ENCODE data around the gene COBL. TPM values are rescaled to one million over a fixed set of nuclear protein-coding genes. Genes with fewer than 3 reads are reported as not detected.

Gene COBL
- total RNA-seq, 1 experiment from 2014 or later: not detected

- no peak for DNase-seq (ENCODE audit: low spot score)
- in situ Hi-C loops (cut with HindIII; ENCODE audit: low sequenced_read_pairs): no loop called here
Observed at GRCh38 chr7:51121036-51121790, 195.4 kb downstream of the COBL start.

- DNase-seq (ENCODE audit: low spot score): no peak
Observed at GRCh38 chr7:51118628-51119027, 198.0 kb downstream of the COBL start.

GRCh38 chr7:51114501-51114900 lies 202.1 kb downstream of the COBL start:
- no peak for DNase-seq (ENCODE audit: low spot score)
- in situ Hi-C loops (cut with HindIII; ENCODE audit: low sequenced_read_pairs): no loop called here

More at GRCh38 chr7:51118628-51119027, 198.0 kb downstream of the COBL start:
- in situ Hi-C loops (cut with HindIII; ENCODE audit: low sequenced_read_pairs): no loop called here

DNA sequence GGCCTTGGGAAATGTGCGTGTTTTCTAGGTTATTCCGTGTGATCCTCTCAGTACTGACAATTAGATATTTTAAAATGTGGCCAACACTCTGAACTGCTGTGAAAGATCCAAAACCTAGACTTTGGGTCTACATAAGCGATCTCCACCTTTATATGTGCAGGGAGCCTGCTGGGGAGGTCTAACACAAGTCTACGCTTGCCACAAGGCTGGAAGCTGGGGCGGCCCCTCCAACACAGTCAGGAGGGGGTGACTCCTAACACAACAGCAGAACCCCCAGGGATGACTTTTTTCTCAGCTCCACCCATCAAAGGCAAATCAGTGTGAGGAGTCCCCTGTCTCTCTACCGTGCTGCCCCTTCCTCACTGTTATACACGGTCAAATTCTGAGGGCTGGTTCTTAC lies 202.6 kb downstream of the COBL start:
- in situ Hi-C loops (cut with HindIII; ENCODE audit: low sequenced_read_pairs): no loop called here
- DNase-seq (ENCODE audit: low spot score): no peak

DNA sequence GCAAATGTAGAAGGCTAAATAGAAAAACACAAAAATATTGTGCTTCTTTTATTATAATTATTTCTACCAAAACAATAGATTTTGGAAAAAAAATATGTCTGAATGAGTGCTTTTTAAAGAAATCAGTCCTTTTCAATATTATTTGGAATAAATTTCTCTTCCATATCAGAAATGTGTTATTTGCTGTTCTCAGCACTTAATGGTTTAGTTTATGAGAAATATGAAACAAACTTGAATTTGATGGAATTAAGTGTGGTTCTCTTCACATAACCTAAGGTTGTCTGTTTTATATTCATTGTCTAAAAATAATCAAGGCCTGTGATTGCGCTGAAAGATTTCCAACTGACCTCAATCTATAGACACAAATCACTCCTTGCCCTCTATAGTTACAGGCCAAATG lies 203.0 kb downstream of the COBL start:
- no peak for DNase-seq (ENCODE audit: low spot score)
- in situ Hi-C loops (cut with HindIII; ENCODE audit: low sequenced_read_pairs): no loop called here

DNA sequence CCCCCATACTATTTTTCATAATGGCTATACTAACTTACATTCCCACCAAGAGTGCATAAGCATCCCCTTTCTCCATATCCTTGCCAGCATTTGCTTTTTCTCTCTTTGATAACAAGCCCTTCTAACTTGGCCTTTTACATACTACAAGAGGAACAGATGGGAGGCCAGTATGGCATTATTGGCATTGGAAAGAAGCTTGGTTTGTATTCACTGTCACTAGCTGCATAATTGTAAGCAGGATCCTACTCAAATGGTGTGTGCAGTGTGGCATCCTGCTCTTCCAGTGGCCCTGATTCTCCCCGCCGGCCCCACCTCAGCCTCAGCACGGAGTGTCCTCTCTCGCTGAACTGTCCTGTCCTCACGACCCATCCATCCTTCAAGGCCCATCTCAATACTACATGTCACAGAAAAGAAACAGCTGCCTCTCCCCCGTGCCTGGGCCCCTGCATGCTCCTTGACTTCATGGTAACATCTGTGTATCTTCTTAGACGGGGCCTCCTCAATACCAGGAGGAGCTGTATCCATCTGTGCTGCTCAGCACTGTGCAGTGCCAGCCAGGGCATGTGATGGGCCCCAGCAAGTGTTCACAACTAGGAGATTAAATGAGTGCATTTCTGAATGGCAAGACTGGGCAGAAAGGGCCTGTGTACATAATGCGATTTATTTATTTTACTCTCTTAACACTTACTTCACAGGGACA lies 205.2 kb downstream of the COBL start:
- peak; percentile 95 for DNase-seq (ENCODE audit: low spot score)
- in situ Hi-C loops (cut with HindIII; ENCODE audit: low sequenced_read_pairs): no loop called here

- DNase-seq (ENCODE audit: low spot score): no peak
- in situ Hi-C loops (cut with HindIII; ENCODE audit: low sequenced_read_pairs): no loop called here
Observed at GRCh38 chr7:51108134-51108533, 208.5 kb downstream of the COBL start.

- DNase-seq (ENCODE audit: low spot score): no peak
- in situ Hi-C loops (cut with HindIII; ENCODE audit: low sequenced_read_pairs): no loop called here
Observed at GRCh38 chr7:51104278-51104677, 212.3 kb downstream of the COBL start.

GRCh38 chr7:51103718-51104117 lies 212.9 kb downstream of the COBL start:
- DNase-seq (ENCODE audit: low spot score): no peak
- in situ Hi-C loops (cut with HindIII; ENCODE audit: low sequenced_read_pairs): no loop called here

DNA sequence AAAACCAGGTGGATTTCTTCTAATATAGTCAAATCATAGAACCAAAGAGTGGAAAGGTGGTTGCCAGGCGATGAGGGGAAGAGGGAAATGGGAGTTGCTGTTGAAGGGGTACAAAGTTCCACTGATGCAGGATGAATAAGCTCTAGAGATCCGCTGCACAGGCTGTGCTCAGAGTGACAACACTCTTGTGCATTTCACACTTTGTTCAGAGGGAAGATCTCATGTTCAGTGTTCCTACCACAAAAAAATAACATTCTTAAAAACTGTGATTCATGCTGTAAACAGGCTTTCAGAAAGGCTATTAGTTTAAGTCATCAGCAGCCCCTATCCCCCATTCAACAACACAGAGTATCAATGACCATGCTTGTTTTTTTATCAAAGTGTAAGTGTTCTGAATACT lies 213.8 kb downstream of the COBL start:
- no peak for DNase-seq (ENCODE audit: low spot score)
- in situ Hi-C loops (cut with HindIII; ENCODE audit: low sequenced_read_pairs): no loop called here

DNA sequence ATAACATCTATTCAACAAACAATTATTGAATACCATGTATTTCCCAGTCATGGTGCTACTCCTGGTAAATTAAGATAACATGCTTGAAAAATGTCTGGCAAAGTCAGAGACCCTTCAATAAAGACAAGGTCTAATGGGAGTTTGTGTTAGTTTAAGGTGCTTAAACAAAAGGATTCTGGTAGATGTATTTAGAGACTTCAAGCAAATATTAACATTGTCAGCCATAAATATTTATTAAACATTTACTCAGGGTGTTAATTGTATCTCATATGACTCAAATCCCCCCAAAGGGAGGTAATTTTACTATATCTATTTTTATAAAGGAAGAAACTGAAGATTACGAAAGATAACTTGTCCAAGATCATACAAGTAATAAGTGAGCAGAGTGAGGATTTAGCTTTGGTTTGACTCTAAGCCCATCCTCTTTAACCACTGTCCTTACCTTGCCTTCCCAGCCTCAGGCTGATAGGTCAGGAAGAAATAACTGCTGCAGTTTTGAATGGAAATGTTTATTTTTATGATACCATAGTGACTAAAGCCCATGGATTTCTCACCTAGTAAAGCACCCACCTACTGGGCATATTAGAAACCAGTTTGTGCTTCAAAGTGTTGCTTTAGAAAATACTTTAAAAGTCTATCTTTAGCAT lies 215.4 kb downstream of the COBL start:
- DNase-seq (ENCODE audit: low spot score): no peak
- in situ Hi-C loops (cut with HindIII; ENCODE audit: low sequenced_read_pairs): no loop called here

DNA sequence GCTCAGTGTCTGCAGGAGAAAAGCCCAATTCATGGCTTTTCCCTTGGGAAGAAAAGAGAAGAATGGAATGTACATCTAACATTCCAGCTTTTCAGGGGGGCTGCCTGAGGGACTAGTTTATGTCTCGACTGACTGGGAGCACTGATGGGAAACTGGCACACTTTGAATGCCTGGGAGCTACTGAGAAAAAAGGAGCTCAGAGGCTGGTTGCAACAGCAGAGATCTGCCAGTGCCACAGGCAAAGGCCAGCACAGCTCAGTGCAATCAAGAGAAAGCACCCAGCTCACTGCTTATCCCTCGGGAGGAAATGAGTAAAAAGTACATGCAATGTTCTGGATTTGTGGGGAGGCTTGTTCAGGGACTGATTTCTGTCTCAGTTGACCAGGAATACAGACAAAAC lies 226.2 kb downstream of the COBL start:
- DNase-seq (ENCODE audit: low spot score): no peak
- in situ Hi-C loops (cut with HindIII; ENCODE audit: low sequenced_read_pairs): no loop called here

GRCh38 chr7:51085034-51085692 lies 231.4 kb downstream of the COBL start:
- in situ Hi-C loops (cut with HindIII; ENCODE audit: low sequenced_read_pairs): no loop called here
- no peak for DNase-seq (ENCODE audit: low spot score)

- no peak for DNase-seq (ENCODE audit: low spot score)
- in situ Hi-C loops (cut with HindIII; ENCODE audit: low sequenced_read_pairs): no loop called here
Observed at GRCh38 chr7:51084121-51084520, 232.5 kb downstream of the COBL start.

GRCh38 chr7:51082940-51083533 lies 233.6 kb downstream of the COBL start:
- in situ Hi-C loops (cut with HindIII; ENCODE audit: low sequenced_read_pairs): no loop called here

GRCh38 chr7:51082096-51082840 lies 234.3 kb downstream of the COBL start:
- in situ Hi-C loops (cut with HindIII; ENCODE audit: low sequenced_read_pairs): no loop called here
- DNase-seq (ENCODE audit: low spot score): no peak

More at GRCh38 chr7:51082940-51083533, 233.6 kb downstream of the COBL start:
- no peak for DNase-seq (ENCODE audit: low spot score)

DNA sequence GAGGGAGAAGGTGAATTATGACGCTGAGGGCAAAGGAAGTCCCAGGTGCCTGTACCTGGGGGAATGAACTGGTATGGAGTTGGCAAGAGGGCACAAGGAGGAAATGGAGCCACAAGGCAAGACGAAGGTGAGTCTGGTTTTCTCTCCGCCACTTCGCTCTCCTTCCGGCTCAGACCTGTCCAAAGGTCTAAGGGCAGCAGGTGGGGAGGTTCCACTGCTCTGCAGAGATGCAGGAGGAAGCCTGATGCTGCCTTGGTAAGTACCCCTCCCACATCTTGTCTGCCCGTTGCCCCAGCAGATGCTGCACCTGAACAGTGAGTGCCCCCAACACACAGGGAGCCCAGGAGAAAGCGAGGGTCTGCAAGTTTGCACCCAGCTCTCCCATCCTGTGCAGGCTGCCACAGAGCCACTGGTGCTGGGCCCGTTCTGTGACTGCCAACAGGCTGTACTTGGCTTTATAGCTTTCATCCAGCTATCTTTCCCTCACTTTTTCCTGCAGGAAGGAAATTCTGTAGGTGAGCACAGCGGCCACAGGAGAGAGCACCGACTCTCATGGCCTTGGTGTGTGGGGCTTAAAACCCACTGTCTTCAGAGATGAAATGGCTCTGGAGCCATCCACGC lies 235.2 kb downstream of the COBL start:
- in situ Hi-C loops (cut with HindIII; ENCODE audit: low sequenced_read_pairs): no loop called here
- DNase-seq (ENCODE audit: low spot score): no peak

GRCh38 chr7:51080622-51081269 lies 235.9 kb downstream of the COBL start:
- in situ Hi-C loops (cut with HindIII; ENCODE audit: low sequenced_read_pairs): no loop called here
- DNase-seq (ENCODE audit: low spot score): no peak

Data from G401 (cell line).